Measurements from ENCODE around the gene PTCD1.

DNA sequence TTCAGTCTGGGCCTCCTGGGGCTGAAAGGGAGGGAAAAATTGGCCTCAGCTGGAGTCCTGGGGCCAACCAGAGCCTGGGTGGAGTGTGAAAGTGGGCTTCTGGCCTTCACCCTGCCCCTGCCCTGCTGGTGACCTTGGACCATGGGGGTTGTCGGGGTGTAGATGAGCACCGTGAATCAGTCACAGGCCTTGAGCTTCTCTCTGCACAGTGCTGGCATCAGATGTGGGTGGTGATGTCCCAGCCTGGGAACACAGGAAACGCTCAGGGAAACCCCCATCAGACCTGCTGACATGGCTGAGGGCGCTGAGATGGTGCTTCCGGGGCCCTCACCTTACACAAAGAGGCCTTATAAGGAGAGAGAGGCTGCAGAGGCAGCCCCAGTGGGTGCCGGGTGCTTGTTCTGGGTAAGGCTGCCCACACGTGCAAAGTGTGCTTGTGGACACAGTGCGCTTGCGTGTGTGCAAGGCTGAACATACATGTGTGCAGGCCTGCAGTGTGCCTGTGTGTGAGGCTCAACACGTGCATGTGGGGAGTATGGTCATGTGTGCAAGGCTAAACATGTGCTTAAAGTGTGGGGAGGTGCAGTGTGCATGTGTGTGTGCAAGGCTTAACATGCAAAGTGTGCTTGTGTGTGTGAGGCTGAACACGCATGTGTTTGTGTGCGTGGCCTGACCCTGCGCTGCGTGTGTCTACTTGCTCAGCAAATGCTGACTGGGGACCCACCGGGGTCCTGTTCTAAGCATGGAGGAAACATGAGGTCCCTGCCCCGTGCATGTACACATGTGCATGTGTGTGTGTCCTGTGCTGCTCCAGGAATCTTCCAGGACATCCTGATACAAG lies 57.6 kb downstream of the PTCD1 start:
- TF ChIP-seq CTCF (IDR thresholded peaks at IDR 0.05; ENCODE audit: insufficient read depth, low read depth, low read length) (no peak), EZH2 (IDR thresholded peaks at IDR 0.05; ENCODE audit: insufficient read depth, low read length) (no peak)
